ENCODE data around the gene IGFN1. TPM values are rescaled to one million over a fixed set of nuclear protein-coding genes. Genes with fewer than 3 reads are reported as not detected.

IGFN1 gene
- total and polyA plus RNA-seq, 9 donors: 0.05 to 1.6 (median 0.51) TPM; not detected in 2

GRCh38 chr1:201184307-201185122 is 6.1 kb upstream of the IGFN1 start:
- no peaks in the 10 kb centered on the region for H3K9me3 ChIP-seq
- H3K4me1 ChIP-seq (ENCODE audit: insufficient read depth): peaks cover 4% of the 10 kb centered on the region
- H3K36me3 ChIP-seq: no peaks in the 10 kb centered on the region
- no peak overlapping the region for H3K27ac ChIP-seq
- intact Hi-C loops (cut with DNase I): no loop called here
- WGBS, 3 donors: 21 to 25% (median 24%) methylated on average over 9 of the region's 9 CpGs
- no peaks in the 10 kb centered on the region for H3K27me3 ChIP-seq
- H3K4me3 ChIP-seq: no peak overlapping the region
- DNase-seq: peak in 2 of 5 donors; percentile 36 to 43
- TF ChIP-seq, protein P1, sequence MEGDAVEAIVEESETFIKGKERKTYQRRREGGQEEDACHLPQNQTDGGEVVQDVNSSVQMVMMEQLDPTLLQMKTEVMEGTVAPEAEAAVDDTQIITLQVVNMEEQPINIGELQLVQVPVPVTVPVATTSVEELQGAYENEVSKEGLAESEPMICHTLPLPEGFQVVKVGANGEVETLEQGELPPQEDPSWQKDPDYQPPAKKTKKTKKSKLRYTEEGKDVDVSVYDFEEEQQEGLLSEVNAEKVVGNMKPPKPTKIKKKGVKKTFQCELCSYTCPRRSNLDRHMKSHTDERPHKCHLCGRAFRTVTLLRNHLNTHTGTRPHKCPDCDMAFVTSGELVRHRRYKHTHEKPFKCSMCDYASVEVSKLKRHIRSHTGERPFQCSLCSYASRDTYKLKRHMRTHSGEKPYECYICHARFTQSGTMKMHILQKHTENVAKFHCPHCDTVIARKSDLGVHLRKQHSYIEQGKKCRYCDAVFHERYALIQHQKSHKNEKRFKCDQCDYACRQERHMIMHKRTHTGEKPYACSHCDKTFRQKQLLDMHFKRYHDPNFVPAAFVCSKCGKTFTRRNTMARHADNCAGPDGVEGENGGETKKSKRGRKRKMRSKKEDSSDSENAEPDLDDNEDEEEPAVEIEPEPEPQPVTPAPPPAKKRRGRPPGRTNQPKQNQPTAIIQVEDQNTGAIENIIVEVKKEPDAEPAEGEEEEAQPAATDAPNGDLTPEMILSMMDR (IDR thresholded peaks at IDR 0.05): no peak
- TF ChIP-seq EP300 (IDR thresholded peaks at IDR 0.05) (no peak), POLR2A (IDR thresholded peaks at IDR 0.05) (no peak)

DNA sequence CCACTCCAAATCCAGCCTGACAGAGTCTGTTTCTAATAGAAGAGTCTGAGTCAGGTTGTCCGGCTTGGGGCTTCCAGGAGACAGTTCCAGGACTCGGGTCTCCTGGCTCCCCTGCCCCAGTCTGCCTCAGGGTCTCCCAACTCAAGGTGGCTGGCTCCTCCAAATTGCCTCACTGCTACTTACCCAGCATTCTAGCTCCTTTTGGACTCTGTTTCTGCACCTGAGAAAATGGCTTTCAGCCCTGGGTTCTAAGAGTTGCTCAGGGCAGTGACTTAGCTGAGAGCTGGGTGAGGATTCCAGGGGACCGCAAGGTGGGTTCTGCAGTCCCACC is 5.5 kb upstream of the IGFN1 start:
- Histone ChIP-seq H3K36me3 (no peaks in the 10 kb centered on the region), H3K4me3 (no peak overlapping the region), H3K27ac (no peak overlapping the region), H3K4me1 (ENCODE audit: insufficient read depth) (peaks cover 4% of the 10 kb centered on the region), H3K9me3 (no peaks in the 10 kb centered on the region), H3K27me3 (no peaks in the 10 kb centered on the region)
- peak in 1 of 5 donors; percentile 16 for DNase-seq
- TF ChIP-seq EP300 (IDR thresholded peaks at IDR 0.05) (no peak), POLR2A (IDR thresholded peaks at IDR 0.05) (no peak)
- TF ChIP-seq, protein P1 (IDR thresholded peaks at IDR 0.05): no peak
- intact Hi-C loops (cut with DNase I): no loop called here
- 58 to 80% (median 64%) methylated on average over 3 of the region's 3 CpGs for WGBS, 3 donors

DNA sequence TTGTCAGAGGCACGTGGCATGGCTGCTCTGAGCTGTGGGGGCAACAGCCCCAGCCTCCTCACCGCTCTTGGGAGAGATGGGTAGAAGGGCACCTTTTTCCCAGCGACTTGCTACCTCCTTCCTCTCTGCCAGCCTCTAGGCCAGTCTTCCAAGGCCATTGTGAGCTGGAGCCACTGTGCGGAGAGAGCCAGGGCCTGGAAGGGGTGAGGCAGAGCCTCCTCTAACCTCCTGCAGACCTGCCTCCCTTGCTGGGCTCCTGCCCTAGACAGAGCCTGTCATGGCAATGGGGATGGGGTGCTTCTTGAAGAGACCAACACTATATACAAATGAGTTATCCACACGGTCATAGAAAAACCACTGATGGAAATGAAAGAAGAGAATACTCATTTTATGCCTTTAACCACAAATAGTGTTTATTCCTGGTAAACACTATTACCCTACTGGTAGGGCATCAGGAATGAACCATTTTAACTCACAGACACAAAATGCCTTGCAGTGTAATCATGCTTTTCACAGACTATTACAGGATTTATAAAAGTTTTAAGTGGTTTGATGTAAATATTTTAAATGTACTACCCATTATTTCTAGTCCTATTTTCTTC is 5.0 kb upstream of the IGFN1 start:
- no peak for TF ChIP-seq EP300 (IDR thresholded peaks at IDR 0.05)
- TF ChIP-seq, protein P1 (IDR thresholded peaks at IDR 0.05): no peak
- no peak for TF ChIP-seq POLR2A (IDR thresholded peaks at IDR 0.05)
- no peak for DNase-seq
- H3K4me1 ChIP-seq (ENCODE audit: insufficient read depth): peaks cover 4% of the 10 kb centered on the region
- WGBS, 3 donors: 88 to 93% (median 90%) methylated on average over 5 of the region's 5 CpGs
- H3K4me3 ChIP-seq: no peak overlapping the region
- intact Hi-C loops (cut with DNase I): no loop called here
- no peaks in the 10 kb centered on the region for H3K36me3 ChIP-seq
- no peaks in the 10 kb centered on the region for H3K27me3 ChIP-seq
- H3K27ac ChIP-seq: no peak overlapping the region
- H3K9me3 ChIP-seq: no peaks in the 10 kb centered on the region

- H3K9me3 ChIP-seq: no peaks in the 10 kb centered on the region
- no peak for DNase-seq
- 87 to 93% (median 91%) methylated on average over 3 of the region's 3 CpGs for WGBS, 3 donors
- peaks cover 4% of the 10 kb centered on the region for H3K4me1 ChIP-seq (ENCODE audit: insufficient read depth)
- intact Hi-C loops (cut with DNase I): no loop called here
- H3K27ac ChIP-seq: no peak overlapping the region
- no peaks in the 10 kb centered on the region for H3K27me3 ChIP-seq
- no peaks in the 10 kb centered on the region for H3K36me3 ChIP-seq
- H3K4me3 ChIP-seq: no peak overlapping the region
- TF ChIP-seq POLR2A (IDR thresholded peaks at IDR 0.05) (no peak), EP300 (IDR thresholded peaks at IDR 0.05) (no peak)
- TF ChIP-seq, protein P1 (IDR thresholded peaks at IDR 0.05): no peak
Measured at GRCh38 chr1:201186192-201186591, 4.4 kb upstream of the IGFN1 start.
